GM10248 (cell line): ENCODE measurements around the gene MAPRE3.

ENCODE experiments used
- CTCF ChIA-PET: fragments of 300-600 bp; sonication (Branson Sonifier 250); formaldehyde crosslinking; extraction: SDS; loops from one replicate; lab custom pipeline; 2021; ENCODE audit warnings: antibody characterized with exemption; lab: Yijun Ruan, JAX
- POLR2A ChIA-PET: fragments of 350-650 bp; sonication (Branson Sonifier 250); formaldehyde crosslinking; extraction: SDS; loops from one replicate; lab custom pipeline; 2020; ENCODE audit warnings: antibody characterized with exemption; lab: Yijun Ruan, JAX
- DNase-seq: peaks from one replicate; pipeline ENCODE4 v3.0.0; 2012; ENCODE audit errors: extremely low spot score
- CTCF ChIP-seq: IDR thresholded peaks from 2 replicates; pipeline ENCODE4 v1.5.1; 2012; ENCODE audit warnings: mild to moderate bottlenecking, low read depth; ENCODE audit errors: extremely low read depth, missing control alignments, control extremely low read depth

Gene MAPRE3

GRCh38 chr2:27033253-27033852, 62.9 kb downstream of the MAPRE3 start:
- no peak for DNase-seq
- POLR2A ChIA-PET: interaction anchor here (0.6 to 1.7 kb wide), 3 partner anchors 8 to 17 kb away, joined by 3 to 11 read pairs (median 3); partner anchors contain the start of gene AGBL5
- CTCF ChIA-PET: interaction anchor here (1.0 to 7.2 kb wide), 8 partner anchors 10 to 72 kb away, joined by 3 to 66 read pairs (median 6); partner anchors contain the start of gene AGBL5
- no peak for TF ChIP-seq CTCF

DNA sequence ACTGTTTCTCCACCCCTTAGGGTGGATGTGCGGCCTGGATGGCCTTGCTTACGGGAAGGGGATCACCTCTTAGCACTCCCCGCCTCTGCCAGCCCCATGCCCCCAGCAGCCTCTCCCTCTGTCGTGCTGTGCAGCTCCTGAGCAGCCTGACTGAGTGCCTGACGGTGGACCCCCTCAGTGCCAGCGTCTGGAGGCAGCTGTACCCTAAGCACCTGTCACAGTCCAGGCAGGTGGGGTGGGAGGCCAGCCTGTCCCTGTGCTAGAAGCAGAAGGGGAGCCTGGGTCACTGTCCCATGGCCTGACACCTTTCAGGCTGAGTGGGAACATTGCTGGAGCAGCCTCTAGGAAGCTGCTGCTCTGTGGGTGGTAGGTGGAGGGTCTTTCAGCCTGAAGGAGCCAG, 67.6 kb downstream of the MAPRE3 start:
- POLR2A ChIA-PET: interaction anchor here (0.5 to 2.2 kb wide), 5 partner anchors 8 to 312 kb away, joined by 3 to 11 read pairs (median 3); partner anchors contain the start of gene AGBL5
- DNase-seq: no peak
- CTCF ChIA-PET: interaction anchor here (1.0 to 7.2 kb wide), 6 partner anchors 11 to 50 kb away, joined by 3 to 66 read pairs (median 4); partner anchors contain the start of gene AGBL5
- TF ChIP-seq CTCF: no peak

GRCh38 chr2:27038631-27039339, 68.3 kb downstream of the MAPRE3 start:
- no peak for TF ChIP-seq CTCF
- no peak for DNase-seq
- ChIA-PET CTCF (interaction anchor here (1.0 to 7.2 kb wide), 6 partner anchors 10 to 49 kb away, joined by 3 to 66 read pairs (median 4); partner anchors contain the start of gene AGBL5), POLR2A (interaction anchor here (0.5 to 4.0 kb wide), 4 partner anchors 11 to 312 kb away, joined by 3 to 30 read pairs (median 8); partner anchors contain the start of gene AGBL5)

GRCh38 chr2:27039426-27039825, 69.0 kb downstream of the MAPRE3 start:
- ChIA-PET POLR2A (interaction anchor here (4.0 kb wide), 1 partner anchor 11 kb away, joined by 30 read pairs; the partner anchor contains the start of gene AGBL5), CTCF (interaction anchor here (1.1 to 7.2 kb wide), 3 partner anchors 9 to 47 kb away, joined by 3 to 66 read pairs (median 4); partner anchors contain the start of genes AGBL5 and KHK)
- DNase-seq: no peak
- TF ChIP-seq CTCF: no peak

DNA sequence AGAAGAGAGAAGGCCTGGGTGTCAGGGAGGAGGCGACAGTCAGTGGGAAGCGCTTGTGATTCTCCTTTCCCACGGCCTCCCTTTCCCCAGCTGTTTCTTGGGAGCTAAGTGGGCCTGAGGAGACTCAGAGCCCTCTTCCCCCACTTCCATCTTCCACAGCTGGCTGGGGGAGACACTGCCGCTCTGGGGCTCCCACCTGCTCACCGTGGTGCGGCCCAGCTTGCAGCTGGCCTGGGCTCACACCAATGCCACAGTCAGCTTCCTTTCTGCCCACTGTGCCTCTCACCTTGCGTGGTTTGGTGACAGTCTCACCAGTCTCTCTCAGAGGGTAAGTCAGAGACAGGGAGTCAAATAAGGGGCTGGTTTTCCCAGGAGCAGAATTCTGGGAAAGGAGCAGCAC, 69.4 kb downstream of the MAPRE3 start:
- ChIA-PET POLR2A (interaction anchor here (0.6 to 4.0 kb wide), 2 partner anchors 10 to 35 kb away, joined by 3 to 30 read pairs; partner anchors contain the start of gene AGBL5), CTCF (interaction anchor here (1.1 to 7.2 kb wide), 3 partner anchors 9 to 47 kb away, joined by 3 to 66 read pairs (median 4); partner anchors contain the start of genes AGBL5 and KHK)
- no peak for DNase-seq
- TF ChIP-seq CTCF: no peak

DNA sequence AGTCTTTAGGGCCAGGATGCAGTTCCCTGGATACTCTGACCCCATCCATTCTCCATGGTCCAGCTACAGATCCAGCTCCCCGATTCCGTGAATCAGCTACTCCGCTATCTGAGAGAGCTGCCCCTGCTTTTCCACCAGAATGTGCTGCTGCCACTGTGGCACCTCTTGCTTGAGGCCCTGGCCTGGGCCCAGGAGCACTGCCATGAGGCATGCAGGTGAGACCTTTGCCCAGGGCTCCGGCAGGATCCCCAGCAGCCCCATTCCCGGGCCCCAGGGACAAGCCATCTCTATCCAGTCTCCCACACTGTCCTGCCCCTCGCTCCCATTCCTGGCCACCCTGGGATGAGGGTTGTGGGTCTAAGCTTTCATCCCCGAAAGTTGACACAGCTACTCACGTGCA, 69.8 kb downstream of the MAPRE3 start:
- TF ChIP-seq CTCF: no peak
- ChIA-PET CTCF (interaction anchor here (1.1 to 1.6 kb wide), 5 partner anchors 42 to 80 kb away, joined by 3 to 5 read pairs (median 3); partner anchors contain the start of gene KHK), POLR2A (interaction anchor here (0.6 to 4.0 kb wide), 2 partner anchors 10 to 34 kb away, joined by 3 to 30 read pairs; partner anchors contain the start of gene AGBL5)
- no peak for DNase-seq
